ENCODE measurements around the gene CREB1.

GRCh38 chr2:207621501-207622039 is 91.8 kb downstream of the CREB1 start:
- TF ChIP-seq POLR2A (IDR thresholded peaks at IDR 0.05; ENCODE audit: low read depth) (no peak), POLR2AphosphoS5 (IDR thresholded peaks at IDR 0.05) (no peak)
